GM13977 (cell line): ENCODE measurements around the gene PAK5.

Experiments
- DNase-seq: peaks from one replicate; pipeline ENCODE4 v3.0.0; 2012; ENCODE audit warnings: low spot score
- CTCF ChIP-seq: IDR thresholded peaks from 2 replicates; pipeline ENCODE4 v1.5.1; 2012; ENCODE audit warnings: mild to moderate bottlenecking, control low read depth; ENCODE audit not compliant: insufficient read depth; ENCODE audit errors: extremely low read depth, missing control alignments
- in situ Hi-C: fragments of 300-500 bp; cut with MboI; formaldehyde crosslinking; loops from one replicate; pipeline ENCODE4 v1.12.0; 2022; ENCODE audit warnings: low sequenced_read_pairs, low pct_unique_long_range_greater_than_20kb, mixed read lengths, inconsistent platforms; ENCODE audit not compliant: unreplicated experiment

The PAK5 gene

GRCh38 chr20:9627219-9627618, 211.7 kb downstream of the PAK5 start:
- DNase-seq: no peak
- TF ChIP-seq CTCF: no peak
- in situ Hi-C loops: no loop called here

GRCh38 chr20:9626357-9626756, 212.5 kb downstream of the PAK5 start:
- TF ChIP-seq CTCF: no peak
- in situ Hi-C loops: no loop called here
- no peak for DNase-seq

- DNase-seq: no peak
- peak; percentile 44 for TF ChIP-seq CTCF
- in situ Hi-C loops: loop anchor here (25.0 kb wide), 2 partner anchors 469 to 819 kb away; partner anchors contain the start of genes MKKS and SLX4IP
Measured at GRCh38 chr20:9617940-9618339, 220.9 kb downstream of the PAK5 start.

- peak; percentile 46 for DNase-seq
- in situ Hi-C loops: loop anchor here (25.0 kb wide), 2 partner anchors 470 to 820 kb away; partner anchors contain the start of genes MKKS and SLX4IP
- TF ChIP-seq CTCF: peak; percentile 83
Measured at GRCh38 chr20:9616833-9617461, 221.9 kb downstream of the PAK5 start.

- in situ Hi-C loops: loop anchor here (25.0 kb wide), 2 partner anchors 471 to 821 kb away; partner anchors contain the start of genes MKKS and SLX4IP
Measured at GRCh38 chr20:9616455-9616805, 222.4 kb downstream of the PAK5 start.

DNA sequence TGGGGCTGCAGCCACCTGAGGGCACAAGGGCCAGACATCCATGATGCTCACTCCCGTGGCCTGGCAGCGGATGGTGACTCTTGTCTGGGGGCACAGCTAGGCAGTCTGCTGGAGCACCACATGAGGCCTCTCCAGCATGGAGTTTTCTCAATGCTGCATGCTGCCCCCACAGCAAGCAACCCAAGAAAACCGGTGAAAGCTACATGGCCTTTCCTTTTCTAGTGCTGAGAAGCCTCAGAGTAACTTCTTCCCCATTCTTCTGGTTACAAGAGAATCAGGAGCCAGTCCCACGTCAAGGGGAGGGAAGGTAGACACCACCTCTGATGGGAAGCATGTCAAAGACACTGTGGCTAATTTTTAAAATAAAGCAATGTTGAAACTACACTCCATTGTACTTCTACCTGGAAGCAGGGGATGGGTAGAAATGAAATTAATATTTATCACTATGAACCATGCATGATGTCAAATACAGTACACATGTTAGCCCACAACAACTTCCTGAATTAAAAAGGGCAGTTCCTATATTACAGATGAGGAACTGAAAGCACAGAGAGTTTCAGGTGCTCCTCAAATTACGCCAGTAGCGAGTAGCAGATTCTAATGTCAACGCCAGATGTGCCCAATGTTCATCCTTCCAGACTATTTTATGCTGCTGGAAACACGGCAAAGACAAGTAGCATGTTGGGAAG, 223.0 kb downstream of the PAK5 start:
- in situ Hi-C loops: loop anchor here (25.0 kb wide), 2 partner anchors 471 to 821 kb away; partner anchors contain the start of genes MKKS and SLX4IP
- TF ChIP-seq CTCF: no peak
- DNase-seq: peak; percentile 46

More at GRCh38 chr20:9616455-9616805, 222.4 kb downstream of the PAK5 start:
- DNase-seq: no peak
- TF ChIP-seq CTCF: no peak
